B cell (primary cell): ENCODE results near the gene GRHL3. TPM values are rescaled to one million over a fixed set of nuclear protein-coding genes. Genes with fewer than 3 reads are reported as not detected.

ENCODE experiments used
- ATAC-seq: fragments of 200-7000 bp; cut with Tn5 transposase; one replicate; pipeline ENCODE4 v1.10.0; 2021; ENCODE audit warnings: low read depth, mild to moderate bottlenecking, moderate number of reproducible peaks, moderate library complexity
- CTCF ChIA-PET: fragments of 350-600 bp; sonication (Branson Sonifier 250); formaldehyde crosslinking; loops from one replicate; lab custom pipeline; 2021; ENCODE audit warnings: antibody characterized with exemption, inconsistent platforms; lab: Charles Lee
- POLR2A ChIA-PET: fragments of 350-600 bp; sonication (Branson Sonifier 250); formaldehyde crosslinking; loops from one replicate; lab custom pipeline; 2021; ENCODE audit warnings: antibody characterized with exemption; lab: Charles Lee
- DNase-seq: peaks from one replicate; pipeline ENCODE4 v3.0.0; 2013
- H2AFZ ChIP-seq: 2 replicates; pipeline ENCODE4 v1.6.1; 2012; ENCODE audit warnings: mild to moderate bottlenecking, low read depth, low read length; ENCODE audit not compliant: insufficient read depth, poor library complexity, severe bottlenecking
- H3K27ac ChIP-seq, 2 donors: 1 replicate in 1 of 2; 2 replicates in 1 of 2; pipeline ENCODE4 v1.5.1; 2012 to 2013; ENCODE audit warnings: low read length in 2 of 2, mild to moderate bottlenecking in 2 of 2, moderate library complexity in 1 of 2
- H3K27me3 ChIP-seq, 4 experiments: fragments of 200-600 bp in 1 of 4; sonication (generic) in 1 of 4; replicated peaks in 1 of 4; 1 replicate in 2 of 4; 2 replicates in 2 of 4; pipeline versions ENCODE4 v1.6.1 to v1.7.0; 2013 to 2016; ENCODE audit warnings: low read length in 3 of 4, mild to moderate bottlenecking in 2 of 4, mixed read lengths in 1 of 4, moderate library complexity in 1 of 4; ENCODE audit not compliant: insufficient read depth in 4 of 4, control insufficient read depth in 3 of 4; ENCODE audit errors: control extremely low read depth in 1 of 4
- H3K36me3 ChIP-seq, 2 experiments: replicated peaks in 1 of 2; 1 replicate in 1 of 2; 2 replicates in 1 of 2; pipeline versions ENCODE4 v1.6.1 to v1.7.1; 2013; ENCODE audit warnings: low read length in 1 of 2; ENCODE audit not compliant: insufficient read depth in 2 of 2, control insufficient read depth in 1 of 2; ENCODE audit errors: control extremely low read depth in 1 of 2, extremely low read depth in 1 of 2
- H3K4me1 ChIP-seq, 2 donors: fragments of 200-600 bp in 1 of 2; sonication (generic) in 1 of 2; 1 replicate in 1 of 2; 2 replicates in 1 of 2; pipeline versions ENCODE4 v1.5.1 to v1.6.1; 2013 to 2017; ENCODE audit warnings: low read length in 2 of 2; ENCODE audit not compliant: control insufficient read depth in 2 of 2, insufficient read depth in 2 of 2
- H3K4me2 ChIP-seq: replicated peaks from 2 replicates; pipeline ENCODE3; 2012; ENCODE audit warnings: mild to moderate bottlenecking, low read depth, low read length; ENCODE audit not compliant: poor library complexity, severe bottlenecking
- H3K4me3 ChIP-seq, 5 experiments: fragments of 200-600 bp in 1 of 5; sonication (generic) in 1 of 5; 1 replicate in 3 of 5; 2 replicates in 2 of 5; pipeline versions ENCODE4 v1.5.1 to v1.7.0; 2011 to 2016; ENCODE audit warnings: low read length in 4 of 5, mild to moderate bottlenecking in 4 of 5, low read depth in 2 of 5, control low read depth in 1 of 5, moderate library complexity in 1 of 5; ENCODE audit not compliant: insufficient read depth in 1 of 5; ENCODE audit errors: control extremely low read depth in 1 of 5, extremely low read depth in 1 of 5
- H3K79me2 ChIP-seq: fragments of 200-600 bp; sonication (generic); one replicate; pipeline ENCODE4 v1.6.0; 2016; ENCODE audit warnings: low read length; ENCODE audit not compliant: control insufficient read depth, insufficient read depth
- H3K9ac ChIP-seq: fragments of 200-600 bp; sonication (generic); 2 replicates; pipeline ENCODE4 v1.6.1; 2017; ENCODE audit warnings: mild to moderate bottlenecking, low read length, moderate library complexity
- H3K9me3 ChIP-seq, 3 donors: one replicate each; pipeline versions ENCODE4 v1.6.1 to v1.7.1; 2013; ENCODE audit warnings: low read length in 2 of 3; ENCODE audit not compliant: control insufficient read depth in 2 of 3, insufficient read depth in 1 of 3; ENCODE audit errors: control extremely low read depth in 1 of 3
- H4K20me1 ChIP-seq: 2 replicates; pipeline ENCODE4 v1.6.0; 2012; ENCODE audit warnings: mild to moderate bottlenecking, low read length; ENCODE audit not compliant: insufficient read depth, control insufficient read depth, poor library complexity, severe bottlenecking
- H3K27ac Mint-ChIP-seq: one replicate; pipeline ENCODE4 v1.8.0; 2021; ENCODE audit warnings: mixed read lengths
- H3K27me3 Mint-ChIP-seq: one replicate; pipeline ENCODE4 v1.8.0; 2021; ENCODE audit warnings: mixed read lengths
- H3K4me1 Mint-ChIP-seq: one replicate; pipeline ENCODE4 v1.8.0; 2021; ENCODE audit warnings: mixed read lengths
- H3K4me3 Mint-ChIP-seq: one replicate; pipeline ENCODE4 v1.8.0; 2021; ENCODE audit warnings: mixed read lengths
- H3K9me3 Mint-ChIP-seq: one replicate; pipeline ENCODE4 v1.8.0; 2022; ENCODE audit warnings: mixed read lengths; ENCODE audit not compliant: insufficient read depth
- CTCF ChIP-seq: fragments of 200-600 bp; IDR thresholded peaks from one replicate; pipeline ENCODE4 v1.8.0; 2022; ENCODE audit warnings: antibody characterized with exemption, mild to moderate bottlenecking
- EZH2 ChIP-seq: IDR thresholded peaks from 2 replicates; pipeline ENCODE4 v1.6.1; 2012; ENCODE audit warnings: borderline replicate concordance, low read depth, mild to moderate bottlenecking, moderate library complexity, low read length; ENCODE audit not compliant: insufficient read depth, poor library complexity, severe bottlenecking
- WGBS: methylation state at CpG from one replicate; pipeline ENCODE4 v1.1.5; 2013; ENCODE audit warnings: missing lambda C conversion rate; ENCODE audit not compliant: insufficient coverage; 5-methylcytosine and 5-hydroxymethylcytosine counted together
- intact Hi-C: fragments of 100-400 bp; cut with micrococcal nuclease; formaldehyde crosslinking; loops from one replicate; pipeline ENCODE4 v1.10.0; 2022
- polyA plus RNA-seq: library from polyadenylated mRNA; depleted of rRNA; stranded (reverse); fragments of >200 nt; gene quantifications from 2 replicates; pipeline ENCODE4 v1.2.3, GENCODE V29; 2012
- total RNA-seq, 2 donors: library from RNA; stranded (reverse); fragments of 120-200 nt in 1 of 2; gene quantifications; 1 replicate in 1 of 2; 2 replicates in 1 of 2; pipeline versions ENCODE4 v1.2.3 to v1.2.4, GENCODE V29; 2013 to 2022

Gene GRHL3
- total and polyA plus RNA-seq, 2 donors (not counting 1 experiment from before 2014, with no cell fraction given), result not detected

- Histone ChIP-seq H3K4me3 (no peak overlapping the region), H3K79me2 (no peaks in the 10 kb centered on the region)
- no peak for ATAC-seq
Observed at GRCh38 chr1:24355466-24355865, 36.3 kb downstream of the GRHL3 start.

GRCh38 chr1:24357038-24357437 lies 37.9 kb downstream of the GRHL3 start:
- WGBS, result 100% methylated on average over 1 of the region's 7 CpGs
- no peak overlapping the region for H2AFZ ChIP-seq
- H3K36me3 ChIP-seq, result peaks cover 0 to 10% of the 10 kb centered on the region in 2 experiments
- no peaks in the 10 kb centered on the region for H3K27me3 ChIP-seq
- TF ChIP-seq EZH2, result no peak
- no peak for TF ChIP-seq CTCF
- POLR2A ChIA-PET, result no interaction called here
- no peak overlapping the region for H3K4me3 Mint-ChIP-seq
- CTCF ChIA-PET, result interaction anchor here (1.6 kb wide), 1 partner anchor 34 kb away, joined by 4 read pairs; no protein-coding TSS in a partner anchor
- DNase-seq (no peak), ATAC-seq (no peak)
- no peaks in the 10 kb centered on the region for H3K9me3 ChIP-seq
- intact Hi-C loops, result no loop called here
- no peak overlapping the region for H3K4me2 ChIP-seq
- no peak overlapping the region for H3K27ac ChIP-seq
- no peaks in the 10 kb centered on the region for H3K79me2 ChIP-seq
- H3K27ac Mint-ChIP-seq, result no peak overlapping the region
- H3K4me3 ChIP-seq, result no peak overlapping the region
- H3K4me1 ChIP-seq, result no peaks in the 10 kb centered on the region
- no peaks in the 10 kb centered on the region for H4K20me1 ChIP-seq
- no peaks in the 10 kb centered on the region for H3K9me3 Mint-ChIP-seq
- no peaks in the 10 kb centered on the region for H3K27me3 Mint-ChIP-seq
- no peaks in the 10 kb centered on the region for H3K4me1 Mint-ChIP-seq
- H3K9ac ChIP-seq, result no peak overlapping the region

More at GRCh38 chr1:24355466-24355865, 36.3 kb downstream of the GRHL3 start:
- Histone ChIP-seq H3K9ac (no peak overlapping the region), H3K9me3 (no peaks in the 10 kb centered on the region), H3K4me1 (peaks cover 0 to 6% of the 10 kb centered on the region in 2 donors), H2AFZ (no peak overlapping the region), H3K27ac (no peak overlapping the region), H3K36me3 (peaks cover 0 to 10% of the 10 kb centered on the region in 2 experiments), H3K27me3 (no peaks in the 10 kb centered on the region), H4K20me1 (no peaks in the 10 kb centered on the region), H3K4me2 (no peak overlapping the region)
- Mint-ChIP-seq H3K27ac (no peak overlapping the region), H3K4me1 (peaks cover 4% of the 10 kb centered on the region), H3K27me3 (no peaks in the 10 kb centered on the region), H3K4me3 (no peak overlapping the region), H3K9me3 (no peaks in the 10 kb centered on the region)
- intact Hi-C loops, result no loop called here
- ChIA-PET POLR2A (no interaction called here), CTCF (interaction anchor here (0.6 to 0.7 kb wide), 2 partner anchors 106 to 180 kb away, joined by 3 to 4 read pairs; no protein-coding TSS in a partner anchor)
- 93% methylated on average over 3 of the region's 3 CpGs for WGBS
- no peak for DNase-seq
- no peak for TF ChIP-seq CTCF
- no peak for TF ChIP-seq EZH2
